ENCODE measurements around the gene ATXN2. TPM values are rescaled to one million over a fixed set of nuclear protein-coding genes. Genes with fewer than 3 reads are reported as not detected.

The ATXN2 gene
- 23.7 and 48.4 TPM in 2 replicates for total RNA-seq

GRCh38 chr12:111598637-111599452, at the start of gene ATXN2:
Gene ATXN2, minus strand, starts transcription at chr12:111599315. Its CDS starts 281 bp downstream, at chr12:111599034.

GRCh38 chr12:111405859-111406473, 193.1 kb downstream of the ATXN2 start, which contains the start of gene SH2B3:
Gene SH2B3, plus strand, starts transcription at chr12:111405923. Its CDS starts 12,223 bp downstream, at chr12:111418146.

Other genes starting within 250 kb of the ATXN2 start
- 5.2 and 7.0 TPM in 2 replicates for gene PHETA1, start 230.2 kb downstream of the ATXN2 start, total RNA-seq
- gene SH2B3, start 193.4 kb downstream of the ATXN2 start, total RNA-seq = 19.9 and 63.2 TPM in 2 replicates
- gene BRAP, start 86.6 kb upstream of the ATXN2 start, total RNA-seq = 11.6 and 22.1 TPM in 2 replicates
- 11.0 and 29.8 TPM in 2 replicates for gene ACAD10, start 86.7 kb upstream of the ATXN2 start, total RNA-seq
- 70.2 and 140 TPM in 2 replicates for gene ALDH2, start 167.6 kb upstream of the ATXN2 start, total RNA-seq
- 25.7 and 43.4 TPM in 2 replicates for gene MAPKAPK5, start 242.9 kb upstream of the ATXN2 start, total RNA-seq

Measured in epithelial cell of alveolus of lung (primary cell).